Urothelium cell line (cell line): ENCODE measurements around the gene CUEDC1.

Experiments used
- DNase-seq: peaks from one replicate; pipeline ENCODE4 v3.0.0; 2011; ENCODE audit warnings: low spot score, mixed read lengths
- FAIRE-seq: peaks from 2 replicates; lab custom pipeline; 2011; peaks lifted over from hg19 to GRCh38; lab: Jason Lieb, UNC

Gene CUEDC1

GRCh38 chr17:57955183-57955931 lies at the start of gene CUEDC1:
TSS of gene CUEDC1 (minus strand) at chr17:57955412. CDS start at chr17:57885564, 69,848 bp downstream.
- FAIRE-seq (peak; percentile 93), DNase-seq (peak; percentile 95)

- no peak for FAIRE-seq
- DNase-seq = no peak
Observed at GRCh38 chr17:58004060-58004459, 48.8 kb upstream of the CUEDC1 start.

GRCh38 chr17:58002973-58003372 lies 47.8 kb upstream of the CUEDC1 start:
- DNase-seq = no peak
- FAIRE-seq = no peak

- DNase-seq = no peak
- no peak for FAIRE-seq
Observed at GRCh38 chr17:58002154-58002948, 47.1 kb upstream of the CUEDC1 start.

GRCh38 chr17:58001461-58002124 lies 46.4 kb upstream of the CUEDC1 start:
- FAIRE-seq = no peak
- DNase-seq = no peak

GRCh38 chr17:57999496-58000017 lies 44.3 kb upstream of the CUEDC1 start:
- FAIRE-seq = peak; percentile 17

GRCh38 chr17:57999010-57999495 lies 43.8 kb upstream of the CUEDC1 start:
- DNase-seq (no peak), FAIRE-seq (no peak)

More at GRCh38 chr17:57999496-58000017, 44.3 kb upstream of the CUEDC1 start:
- DNase-seq = peak; percentile 49

- DNase-seq = no peak
- FAIRE-seq = no peak
Observed at GRCh38 chr17:57997085-57997809, 42.0 kb upstream of the CUEDC1 start.

GRCh38 chr17:57995076-57995956 lies 40.1 kb upstream of the CUEDC1 start:
- DNase-seq (peak; percentile 83), FAIRE-seq (peak; percentile 40)

GRCh38 chr17:57994436-57994835 lies 39.2 kb upstream of the CUEDC1 start:
- FAIRE-seq (no peak), DNase-seq (no peak)

GRCh38 chr17:57993471-57994365 lies 38.5 kb upstream of the CUEDC1 start:
- DNase-seq (no peak), FAIRE-seq (no peak)

- FAIRE-seq (no peak), DNase-seq (no peak)
Observed at GRCh38 chr17:57991537-57991936, 36.3 kb upstream of the CUEDC1 start.

GRCh38 chr17:57990037-57990436 lies 34.8 kb upstream of the CUEDC1 start:
- FAIRE-seq (no peak), DNase-seq (no peak)

- peak; percentile 40 for FAIRE-seq
- DNase-seq = peak; percentile 97
Observed at GRCh38 chr17:57988301-57989250, 33.4 kb upstream of the CUEDC1 start.

- no peak for FAIRE-seq
Observed at GRCh38 chr17:57987581-57988300, 32.5 kb upstream of the CUEDC1 start, which contains the start of gene VEZF1. TSS of gene VEZF1 (minus strand) at chr17:57988254. CDS start at chr17:57988111, 143 bp downstream.

GRCh38 chr17:57986841-57987580 lies 31.8 kb upstream of the CUEDC1 start:
- peak; percentile 74 for DNase-seq
- FAIRE-seq = peak; percentile 83

More at GRCh38 chr17:57987581-57988300, 32.5 kb upstream of the CUEDC1 start, which contains the start of gene VEZF1:
- DNase-seq = peak; percentile 91
